Measurements from ENCODE around the gene GMCL2.
"Not testable (repeated sequence)": the region's sequence is repeated elsewhere in the genome, so short reads cannot be mapped to it uniquely, and the experiment has no call there.

GMCL2 gene
- 0 to 0.12 (median 0) reads per million in 18 experiments for total RNA-seq

- no peak for DNase-seq
Observed at GRCh38 chr5:178187014-178187413, at the start of gene GMCL2. Gene GMCL2 (minus strand): TSS chr5:178187371. CDS start chr5:178187299, 72 bp downstream.

- peak; percentile 89 to 94 for DNase-seq
Observed at GRCh38 chr5:178236679-178237078, 49.5 kb upstream of the GMCL2 start.

- DNase-seq = no peak
Observed at GRCh38 chr5:178236126-178236525, 49.0 kb upstream of the GMCL2 start.

- peak; percentile 24 to 40 for DNase-seq
Observed at GRCh38 chr5:178235588-178235974, 48.4 kb upstream of the GMCL2 start.

- peak; percentile 73 to 74 for DNase-seq
Observed at GRCh38 chr5:178234750-178235587, 47.8 kb upstream of the GMCL2 start.

GRCh38 chr5:178234121-178234749 lies 47.1 kb upstream of the GMCL2 start:
- DNase-seq = no peak

- no peak for DNase-seq
Observed at GRCh38 chr5:178232920-178233429, 45.8 kb upstream of the GMCL2 start.

GRCh38 chr5:178232124-178232919 lies 45.2 kb upstream of the GMCL2 start, which contains the start of gene PHYKPL:
Gene PHYKPL (minus strand): TSS chr5:178232802. CDS start chr5:178232550, 252 bp downstream.
- peak; percentile 69 to 80 for DNase-seq

GRCh38 chr5:178231539-178232123 lies 44.5 kb upstream of the GMCL2 start:
- DNase-seq = no peak

- peak; percentile 24 to 47 for DNase-seq
Observed at GRCh38 chr5:178230879-178231538, 43.8 kb upstream of the GMCL2 start.

- no peak for DNase-seq
Observed at GRCh38 chr5:178229861-178230260, 42.7 kb upstream of the GMCL2 start.

GRCh38 chr5:178229111-178229510 lies 41.9 kb upstream of the GMCL2 start:
- not testable (repeated sequence) for DNase-seq

- DNase-seq = no peak
Observed at GRCh38 chr5:178228609-178229008, 41.4 kb upstream of the GMCL2 start.

GRCh38 chr5:178227929-178228328 lies 40.8 kb upstream of the GMCL2 start:
- no peak for DNase-seq

- no peak for DNase-seq
Observed at GRCh38 chr5:178227138-178227659, 40.0 kb upstream of the GMCL2 start.

GRCh38 chr5:178225174-178225573 lies 38.0 kb upstream of the GMCL2 start:
- DNase-seq = no peak

- no peak for DNase-seq
Observed at GRCh38 chr5:178224403-178224802, 37.2 kb upstream of the GMCL2 start.

- no peak for DNase-seq
Observed at GRCh38 chr5:178223828-178224335, 36.7 kb upstream of the GMCL2 start.

- DNase-seq = no peak
Observed at GRCh38 chr5:178223196-178223773, 36.1 kb upstream of the GMCL2 start.

- DNase-seq = no peak
Observed at GRCh38 chr5:178222292-178222691, 35.1 kb upstream of the GMCL2 start.

GRCh38 chr5:178221853-178222252 lies 34.7 kb upstream of the GMCL2 start:
- no peak for DNase-seq

All from inflammatory macrophage (primary cell).